Kidney epithelial cell (primary cell): Measurements from ENCODE around the gene SIRPA. TPM values are rescaled to one million over a fixed set of nuclear protein-coding genes. Genes with fewer than 3 reads are reported as not detected.

Experiments
- DNase-seq: peaks from one replicate; pipeline ENCODE4 v3.0.0-alpha.2; 2010; ENCODE audit warnings: low read depth
- H3K27me3 ChIP-seq: 2 replicates; pipeline ENCODE4 v1.6.0; 2011; ENCODE audit warnings: low read length; ENCODE audit not compliant: control insufficient read depth, insufficient read depth
- H3K36me3 ChIP-seq: 2 replicates; pipeline ENCODE4 v1.5.1; 2011; ENCODE audit warnings: low read length; ENCODE audit not compliant: control insufficient read depth, insufficient read depth
- H3K4me3 ChIP-seq: 2 replicates; pipeline ENCODE4 v1.5.1; 2011; ENCODE audit warnings: low read depth, mild to moderate bottlenecking, control low read depth, low read length
- total RNA-seq: library from RNA; depleted of rRNA; stranded (reverse); fragments of >200 nt; gene quantifications from 2 replicates; pipeline ENCODE4 v1.2.3, GENCODE V29; 2015
- TF ChIP-seq, protein P1 (sequence below): IDR thresholded peaks from 2 replicates; pipeline ENCODE4 v1.5.1; 2011; ENCODE audit warnings: mild to moderate bottlenecking, moderate library complexity, low read length, control low read depth, inconsistent platforms; ENCODE audit not compliant: insufficient read depth, poor library complexity, severe bottlenecking

Gene SIRPA
- total RNA-seq, 1 donor from 2014 or later = 40.6 TPM

DNA sequence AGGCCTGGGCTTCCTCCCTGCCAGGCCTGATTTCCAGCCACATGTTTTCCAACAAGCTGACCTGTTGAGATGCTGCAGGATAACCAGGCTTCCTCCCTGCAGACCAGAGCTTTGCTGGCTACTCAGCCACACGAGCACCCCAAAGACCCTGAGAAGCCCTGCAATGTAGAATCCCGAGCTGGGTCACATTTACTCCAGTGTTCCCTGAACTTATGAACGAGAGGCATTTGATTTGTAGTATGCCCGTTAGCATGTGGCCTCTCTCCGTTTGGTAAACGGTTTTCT, 4.0 kb downstream of the SIRPA start:
- H3K4me3 ChIP-seq = no peak overlapping the region
- peaks cover 2% of the 10 kb centered on the region for H3K36me3 ChIP-seq
- TF ChIP-seq, protein P1, sequence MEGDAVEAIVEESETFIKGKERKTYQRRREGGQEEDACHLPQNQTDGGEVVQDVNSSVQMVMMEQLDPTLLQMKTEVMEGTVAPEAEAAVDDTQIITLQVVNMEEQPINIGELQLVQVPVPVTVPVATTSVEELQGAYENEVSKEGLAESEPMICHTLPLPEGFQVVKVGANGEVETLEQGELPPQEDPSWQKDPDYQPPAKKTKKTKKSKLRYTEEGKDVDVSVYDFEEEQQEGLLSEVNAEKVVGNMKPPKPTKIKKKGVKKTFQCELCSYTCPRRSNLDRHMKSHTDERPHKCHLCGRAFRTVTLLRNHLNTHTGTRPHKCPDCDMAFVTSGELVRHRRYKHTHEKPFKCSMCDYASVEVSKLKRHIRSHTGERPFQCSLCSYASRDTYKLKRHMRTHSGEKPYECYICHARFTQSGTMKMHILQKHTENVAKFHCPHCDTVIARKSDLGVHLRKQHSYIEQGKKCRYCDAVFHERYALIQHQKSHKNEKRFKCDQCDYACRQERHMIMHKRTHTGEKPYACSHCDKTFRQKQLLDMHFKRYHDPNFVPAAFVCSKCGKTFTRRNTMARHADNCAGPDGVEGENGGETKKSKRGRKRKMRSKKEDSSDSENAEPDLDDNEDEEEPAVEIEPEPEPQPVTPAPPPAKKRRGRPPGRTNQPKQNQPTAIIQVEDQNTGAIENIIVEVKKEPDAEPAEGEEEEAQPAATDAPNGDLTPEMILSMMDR = no peak
- DNase-seq = no peak
- H3K27me3 ChIP-seq = no peaks in the 10 kb centered on the region

DNA sequence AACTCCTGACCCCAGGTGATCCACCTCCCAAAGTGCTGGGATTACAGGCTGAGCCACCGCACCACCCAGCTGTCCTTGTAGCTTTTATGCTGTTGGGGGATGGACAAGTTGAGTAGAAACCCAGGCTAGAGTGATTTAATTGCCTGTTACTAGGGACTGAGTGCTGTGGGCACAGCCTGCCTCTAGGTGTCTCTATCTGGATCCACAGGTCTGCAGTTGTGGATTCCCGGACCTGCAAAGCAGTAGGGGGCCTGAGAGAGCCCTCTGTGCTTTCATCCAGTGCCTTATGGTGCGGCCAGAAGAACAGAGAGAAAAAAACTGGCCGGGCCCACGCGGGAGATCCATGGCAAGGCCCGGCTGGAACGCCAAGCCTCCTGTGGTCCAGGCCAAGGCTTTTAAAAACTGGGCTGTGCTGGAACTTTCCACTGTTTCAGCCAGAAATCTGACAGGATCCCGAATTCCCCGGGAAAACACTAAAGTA, 5.2 kb downstream of the SIRPA start:
- TF ChIP-seq, protein P1 = peak; percentile 95
- Histone ChIP-seq H3K4me3 (no peak overlapping the region), H3K36me3 (peaks cover 2% of the 10 kb centered on the region), H3K27me3 (no peaks in the 10 kb centered on the region)
- DNase-seq = peak; percentile 65

DNA sequence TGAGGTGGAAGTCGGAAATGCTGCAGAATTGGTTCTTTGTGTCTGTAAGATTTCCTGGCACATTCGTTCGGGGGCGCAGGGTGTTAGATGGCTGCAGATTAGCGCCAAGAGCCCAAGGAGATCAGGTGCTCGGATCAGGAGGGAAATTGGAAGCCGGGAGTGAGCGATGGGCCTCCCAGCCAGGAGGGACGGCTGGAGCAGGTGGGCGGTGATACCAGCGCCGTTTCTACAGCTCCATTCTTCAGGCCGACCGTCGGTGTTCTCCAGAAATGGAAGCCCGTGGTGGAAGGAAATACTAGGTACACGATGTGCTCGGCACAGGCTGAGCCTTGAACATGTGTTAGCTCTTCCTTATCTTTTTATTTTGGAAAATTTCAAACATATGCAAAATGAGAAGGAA, 6.5 kb downstream of the SIRPA start:
- no peaks in the 10 kb centered on the region for H3K27me3 ChIP-seq
- TF ChIP-seq, protein P1 = no peak
- H3K4me3 ChIP-seq = no peak overlapping the region
- H3K36me3 ChIP-seq = peaks cover 2% of the 10 kb centered on the region
- DNase-seq = no peak

DNA sequence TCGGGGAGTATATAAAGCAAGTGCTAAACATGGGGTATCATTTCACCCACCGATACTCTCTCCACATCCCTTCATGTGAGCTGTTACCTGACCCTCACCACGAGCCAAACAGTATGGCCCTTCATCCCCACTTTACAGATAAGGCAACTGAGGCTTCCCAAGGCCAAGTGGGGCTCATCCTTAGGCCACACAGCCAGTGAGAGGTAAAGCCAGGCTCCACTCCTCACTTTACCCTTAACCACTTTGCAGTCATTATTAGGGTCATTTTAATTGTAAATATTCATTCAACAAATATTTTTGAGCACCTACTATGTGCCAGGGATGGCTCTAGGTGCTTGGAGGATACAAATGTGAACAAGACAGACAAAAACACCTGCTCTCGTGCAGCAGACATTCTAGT, 7.0 kb downstream of the SIRPA start:
- H3K27me3 ChIP-seq = no peaks in the 10 kb centered on the region
- peaks cover 2% of the 10 kb centered on the region for H3K36me3 ChIP-seq
- TF ChIP-seq, protein P1 = no peak
- H3K4me3 ChIP-seq = no peak overlapping the region
- no peak for DNase-seq

DNA sequence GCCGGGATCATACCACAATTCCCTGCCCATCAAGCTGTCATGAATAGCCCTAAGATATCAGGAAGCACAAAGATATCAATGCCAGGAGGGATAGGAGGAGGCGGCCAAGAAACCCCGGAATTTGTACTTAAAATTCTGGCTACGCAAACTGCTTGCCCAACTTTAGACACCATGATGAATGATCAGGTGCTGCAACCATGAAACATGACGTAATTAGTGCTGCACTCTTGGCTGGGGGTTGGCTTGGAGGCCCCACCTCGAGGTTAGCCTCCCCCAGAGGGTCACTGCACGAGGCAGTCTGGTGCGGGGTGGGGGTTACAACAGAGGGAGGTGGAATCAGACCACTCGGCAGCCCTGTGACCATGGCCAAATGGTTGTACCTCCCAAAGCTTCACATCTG, 8.9 kb downstream of the SIRPA start:
- Histone ChIP-seq H3K4me3 (no peak overlapping the region), H3K27me3 (no peaks in the 10 kb centered on the region), H3K36me3 (peaks cover 2% of the 10 kb centered on the region)
- TF ChIP-seq, protein P1 = no peak
- DNase-seq = no peak

DNA sequence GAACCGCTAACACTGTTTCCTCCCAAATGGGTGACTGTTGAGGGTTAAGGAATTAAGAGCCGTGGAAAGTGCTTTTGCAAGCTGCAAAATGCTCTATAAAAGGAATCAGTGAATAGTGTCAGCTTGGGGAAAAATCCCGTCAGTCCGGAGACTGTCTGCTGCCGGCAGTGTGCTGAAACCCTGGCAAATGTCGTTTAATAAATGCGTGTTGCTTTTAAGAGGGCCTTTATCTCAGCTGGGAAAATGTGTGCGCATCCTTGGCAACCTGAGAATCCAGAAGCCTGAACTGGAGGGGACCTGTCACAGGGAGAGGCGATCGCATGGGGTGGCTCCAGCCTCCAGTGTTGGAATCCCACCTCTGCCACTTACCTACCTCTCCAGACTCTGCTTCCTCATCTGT, 9.8 kb downstream of the SIRPA start:
- no peaks in the 10 kb centered on the region for H3K27me3 ChIP-seq
- DNase-seq = no peak
- H3K36me3 ChIP-seq = peaks cover 2% of the 10 kb centered on the region
- no peak overlapping the region for H3K4me3 ChIP-seq
- TF ChIP-seq, protein P1 = no peak
